Fibroblast of upper back skin (primary cell): ENCODE data around the gene TOLLIP.
"Not testable (repeated sequence)": the region's sequence is repeated elsewhere in the genome, so short reads cannot be mapped to it uniquely, and the experiment has no call there.

Source experiments
- DNase-seq: peaks from one replicate; pipeline ENCODE4 v3.0.0-alpha.2; 2013

Gene TOLLIP

DNA sequence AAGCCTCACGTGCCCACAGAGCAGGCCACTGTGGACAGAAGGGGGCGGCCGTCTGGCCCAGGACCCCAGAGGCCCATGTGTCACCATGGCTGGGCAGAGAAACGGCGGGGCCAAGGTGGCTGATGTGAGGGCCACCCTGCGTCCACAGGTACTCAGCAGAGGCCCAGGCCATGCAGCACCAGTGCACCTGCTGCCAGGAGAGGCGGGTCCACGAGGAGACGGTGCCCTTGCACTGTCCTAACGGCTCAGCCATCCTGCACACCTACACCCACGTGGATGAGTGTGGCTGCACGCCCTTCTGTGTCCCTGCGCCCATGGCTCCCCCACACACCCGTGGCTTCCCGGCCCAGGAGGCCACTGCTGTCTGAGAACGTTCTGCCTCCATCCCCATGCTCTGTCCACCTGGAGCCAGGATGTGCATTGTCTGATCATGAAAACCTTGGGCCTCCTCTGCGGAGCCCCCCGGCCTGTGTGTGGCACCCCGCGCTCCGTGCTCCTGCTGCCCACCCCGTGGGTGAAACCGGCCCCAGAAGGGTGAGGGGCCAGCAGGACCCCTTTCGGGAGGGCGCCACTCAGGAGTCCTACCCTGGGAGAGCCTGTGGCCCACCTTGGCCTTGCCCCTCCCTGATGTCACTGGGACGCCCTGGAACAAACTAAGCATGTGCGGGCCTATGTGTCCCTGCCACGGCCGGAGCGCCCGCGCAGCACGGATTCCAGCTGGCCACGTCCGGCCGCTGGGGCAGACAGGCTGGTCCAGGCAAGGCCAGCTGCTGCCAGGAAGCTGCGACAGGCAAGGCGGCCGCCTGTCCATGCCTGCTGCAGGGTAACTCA is 48.0 kb downstream of the TOLLIP start:
- no peak for DNase-seq

GRCh38 chr11:1260620-1261019 is 48.8 kb downstream of the TOLLIP start:
- DNase-seq, result no peak

DNA sequence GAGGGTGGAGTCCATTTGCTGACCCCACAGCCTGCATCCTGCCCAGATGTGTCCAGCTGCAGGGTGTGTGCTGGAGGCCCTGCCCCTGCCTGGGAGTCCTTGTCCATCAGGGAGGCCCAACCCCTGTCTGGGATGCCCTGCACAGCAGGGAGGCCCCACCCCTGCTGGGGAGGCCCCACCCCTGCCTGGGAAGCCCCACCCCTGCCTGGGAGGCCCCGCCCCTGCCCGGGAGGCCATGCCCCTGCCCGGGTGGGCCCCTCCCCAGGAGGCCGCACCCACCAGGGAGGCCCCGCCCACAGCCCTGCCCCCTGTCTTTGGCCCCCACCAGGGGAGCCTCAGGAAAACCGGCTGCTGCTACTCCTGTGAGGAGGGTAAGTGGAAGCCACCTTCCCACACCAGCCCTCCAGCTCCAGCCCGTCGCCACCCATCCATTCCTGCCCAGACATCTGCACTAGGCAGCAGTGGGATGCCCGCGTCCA is 49.4 kb downstream of the TOLLIP start:
- no peak for DNase-seq

DNA sequence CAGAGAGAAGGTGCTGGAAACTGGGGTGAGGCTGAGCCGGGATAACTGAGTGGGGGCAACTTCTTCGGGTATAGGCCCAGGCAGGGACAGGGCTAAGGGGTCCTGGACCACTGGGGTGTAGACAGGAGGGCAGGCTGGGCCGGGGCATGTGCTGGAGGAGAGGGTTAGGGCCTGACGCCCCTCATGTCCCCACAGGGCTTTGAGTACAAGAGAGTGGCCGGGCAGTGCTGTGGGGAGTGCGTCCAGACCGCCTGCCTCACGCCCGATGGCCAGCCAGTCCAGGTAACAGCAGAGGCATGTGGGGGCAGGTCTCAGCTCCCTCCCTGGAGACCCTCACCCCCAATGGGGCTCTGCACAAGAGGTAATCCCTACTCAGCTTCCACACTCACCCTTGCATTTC is 49.9 kb downstream of the TOLLIP start:
- no peak for DNase-seq

- no peak for DNase-seq
These were observed 50.4 kb downstream of the TOLLIP start for GRCh38 chr11:1259076-1259461.

DNA sequence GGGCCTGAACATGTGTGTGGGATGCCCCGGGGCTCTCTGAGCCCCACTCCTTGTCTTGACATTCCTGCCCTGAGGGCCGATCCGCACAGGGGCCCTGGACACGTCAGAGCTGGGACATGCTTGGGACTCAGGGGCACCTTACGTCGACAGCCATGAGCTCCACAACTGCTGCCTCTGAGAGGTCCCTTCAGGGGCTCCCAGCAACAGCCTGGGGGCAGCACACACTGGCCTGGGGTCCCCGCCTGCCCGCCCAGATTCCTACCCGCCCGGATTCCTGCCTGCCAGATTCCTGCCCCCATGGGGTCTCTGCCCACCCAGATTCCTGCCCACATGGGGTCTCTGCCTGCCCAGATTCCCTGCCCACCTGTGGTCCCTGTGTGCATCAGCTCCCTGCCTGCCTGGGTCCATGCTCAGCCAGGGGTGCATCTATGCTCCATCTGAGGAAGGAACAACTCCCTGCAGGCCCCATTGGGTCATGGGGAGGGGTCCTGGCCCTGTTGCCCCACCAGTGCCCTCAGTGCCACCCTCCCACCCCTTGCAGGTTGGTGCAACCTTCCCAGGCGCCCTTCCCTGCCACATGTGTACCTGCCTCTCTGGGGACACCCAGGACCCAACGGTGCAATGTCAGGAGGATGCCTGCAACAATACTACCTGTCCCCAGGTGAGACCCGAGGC is 50.9 kb downstream of the TOLLIP start:
- no peak for DNase-seq

DNA sequence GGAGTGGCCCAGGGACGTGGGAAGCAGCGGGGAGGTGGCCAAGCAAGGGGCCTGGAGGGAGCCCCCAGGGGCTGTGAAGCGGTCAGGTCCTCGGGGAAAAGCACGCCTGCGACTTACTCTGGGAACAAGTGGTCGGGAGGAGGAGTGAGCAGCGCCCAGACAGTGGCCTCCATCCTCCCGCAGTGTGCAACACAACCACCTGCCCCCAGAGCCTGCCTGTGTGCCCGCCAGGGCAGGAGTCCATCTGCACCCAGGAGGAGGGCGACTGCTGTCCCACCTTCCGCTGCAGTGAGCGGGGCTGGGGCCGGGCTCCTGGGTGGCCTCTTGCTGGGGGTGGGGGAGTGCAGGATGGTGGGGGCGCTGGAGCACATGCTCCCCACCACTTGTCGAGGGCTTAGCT is 51.5 kb downstream of the TOLLIP start:
- DNase-seq, result no peak

- no peak for DNase-seq
These were observed 52.1 kb downstream of the TOLLIP start for GRCh38 chr11:1257366-1257765.

- DNase-seq, result no peak
These were observed 53.0 kb downstream of the TOLLIP start for GRCh38 chr11:1256257-1257045.

DNA sequence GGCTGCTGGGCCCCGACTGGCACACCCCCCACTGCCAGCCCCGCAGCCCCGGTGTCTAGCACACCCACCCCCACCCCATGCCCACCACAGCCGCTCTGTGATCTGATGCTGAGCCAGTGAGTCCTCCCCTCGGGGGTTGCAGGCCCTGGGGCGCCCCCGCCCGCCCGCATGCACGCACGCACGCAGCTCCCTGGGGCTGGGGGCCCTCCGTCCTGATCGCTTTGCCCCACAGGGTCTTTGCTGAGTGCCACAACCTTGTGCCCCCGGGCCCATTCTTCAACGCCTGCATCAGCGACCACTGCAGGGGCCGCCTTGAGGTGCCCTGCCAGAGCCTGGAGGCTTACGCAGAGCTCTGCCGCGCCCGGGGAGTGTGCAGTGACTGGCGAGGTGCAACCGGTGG is 54.3 kb downstream of the TOLLIP start:
- no peak for DNase-seq

DNA sequence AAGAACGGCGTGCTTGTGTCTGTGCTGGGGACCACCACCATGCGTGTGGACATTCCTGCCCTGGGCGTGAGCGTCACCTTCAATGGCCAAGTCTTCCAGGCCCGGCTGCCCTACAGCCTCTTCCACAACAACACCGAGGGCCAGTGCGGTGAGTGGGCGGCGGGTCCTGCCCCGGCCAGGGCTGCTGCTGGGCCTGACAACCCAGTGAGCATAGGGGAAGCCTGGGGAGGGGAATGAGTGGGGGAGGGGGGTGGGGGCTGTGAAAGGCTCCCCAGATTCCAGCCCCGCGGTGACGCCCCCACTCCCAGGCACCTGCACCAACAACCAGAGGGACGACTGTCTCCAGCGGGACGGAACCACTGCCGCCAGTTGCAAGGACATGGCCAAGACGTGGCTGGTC is 54.7 kb downstream of the TOLLIP start:
- no peak for DNase-seq

GRCh38 chr11:1254086-1254648 is 55.3 kb downstream of the TOLLIP start:
- DNase-seq, result no peak

- no peak for DNase-seq
These were observed 56.3 kb downstream of the TOLLIP start for GRCh38 chr11:1253103-1253485.

DNA sequence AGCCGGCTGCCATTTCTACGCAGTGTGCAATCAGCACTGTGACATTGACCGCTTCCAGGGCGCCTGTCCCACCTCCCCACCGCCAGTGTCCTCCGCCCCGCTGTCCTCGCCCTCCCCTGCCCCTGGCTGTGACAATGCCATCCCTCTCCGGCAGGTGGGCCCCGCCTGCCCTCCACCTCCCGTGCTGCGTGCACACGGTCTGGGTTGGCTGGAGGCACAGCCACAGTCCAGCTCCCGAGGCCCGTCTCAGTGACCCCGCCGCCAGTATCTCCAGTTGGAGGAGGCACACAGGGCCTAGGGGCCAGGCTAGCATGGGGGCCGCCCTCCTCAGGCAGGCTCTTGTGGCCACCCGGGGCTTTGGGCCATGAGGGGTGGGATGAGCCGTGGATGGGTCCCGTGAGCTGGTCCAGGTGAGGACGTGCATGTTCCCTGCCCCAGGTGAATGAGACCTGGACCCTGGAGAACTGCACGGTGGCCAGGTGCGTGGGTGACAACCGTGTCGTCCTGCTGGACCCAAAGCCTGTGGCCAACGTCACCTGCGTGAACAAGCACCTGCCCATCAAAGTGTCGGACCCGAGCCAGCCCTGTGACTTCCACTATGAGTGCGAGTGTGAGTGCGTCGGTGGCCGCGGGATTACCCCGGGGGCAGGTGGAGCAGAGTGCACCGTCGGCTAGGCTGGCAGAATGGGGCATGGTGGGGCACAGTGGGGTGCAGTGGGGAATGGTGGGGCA is 56.9 kb downstream of the TOLLIP start:
- DNase-seq, result no peak

- DNase-seq, result no peak
These were observed 58.1 kb downstream of the TOLLIP start for GRCh38 chr11:1251236-1251770.

- not testable (repeated sequence) for DNase-seq
These were observed 59.0 kb downstream of the TOLLIP start for GRCh38 chr11:1250411-1250810.

- DNase-seq, result not testable (repeated sequence)
These were observed 60.5 kb downstream of the TOLLIP start for GRCh38 chr11:1248951-1249350.

DNA sequence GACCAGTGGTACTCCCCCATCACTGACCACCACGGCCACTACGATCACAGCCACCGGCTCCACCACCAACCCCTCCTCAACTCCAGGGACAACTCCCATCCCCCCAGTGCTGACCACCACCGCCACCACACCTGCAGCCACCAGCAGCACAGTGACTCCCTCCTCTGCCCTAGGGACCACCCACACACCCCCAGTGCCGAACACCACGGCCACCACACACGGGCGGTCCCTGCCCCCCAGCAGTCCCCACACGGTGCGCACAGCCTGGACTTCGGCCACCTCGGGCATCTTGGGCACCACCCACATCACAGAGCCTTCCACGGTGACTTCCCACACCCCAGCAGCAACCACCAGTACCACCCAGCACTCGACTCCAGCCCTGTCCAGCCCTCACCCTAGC is 62.4 kb downstream of the TOLLIP start:
- not testable (repeated sequence) for DNase-seq

GRCh38 chr11:1246301-1246700 is 63.1 kb downstream of the TOLLIP start:
- not testable (repeated sequence) for DNase-seq

GRCh38 chr11:1245717-1246116 is 63.7 kb downstream of the TOLLIP start:
- DNase-seq, result not testable (repeated sequence)

DNA sequence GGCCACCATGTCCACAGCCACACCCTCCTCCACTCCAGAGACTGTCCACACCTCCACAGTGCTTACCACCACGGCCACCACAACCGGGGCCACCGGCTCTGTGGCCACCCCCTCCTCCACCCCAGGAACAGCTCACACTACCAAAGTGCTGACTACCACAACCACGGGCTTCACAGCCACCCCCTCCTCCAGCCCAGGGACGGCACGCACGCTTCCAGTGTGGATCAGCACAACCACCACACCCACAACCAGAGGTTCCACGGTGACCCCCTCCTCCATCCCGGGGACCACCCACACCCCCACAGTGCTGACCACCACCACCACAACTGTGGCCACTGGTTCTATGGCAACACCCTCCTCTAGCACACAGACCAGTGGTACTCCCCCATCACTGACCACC is 64.9 kb downstream of the TOLLIP start:
- not testable (repeated sequence) for DNase-seq

DNA sequence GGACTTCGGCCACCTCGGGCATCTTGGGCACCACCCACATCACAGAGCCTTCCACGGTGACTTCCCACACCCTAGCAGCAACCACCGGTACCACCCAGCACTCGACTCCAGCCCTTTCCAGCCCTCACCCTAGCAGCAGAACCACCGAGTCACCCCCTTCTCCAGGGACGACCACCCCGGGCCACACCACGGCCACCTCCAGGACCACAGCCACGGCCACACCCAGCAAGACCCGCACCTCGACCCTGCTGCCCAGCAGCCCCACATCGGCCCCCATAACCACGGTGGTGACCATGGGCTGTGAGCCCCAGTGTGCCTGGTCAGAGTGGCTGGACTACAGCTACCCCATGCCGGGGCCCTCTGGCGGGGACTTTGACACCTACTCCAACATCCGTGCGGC is 65.9 kb downstream of the TOLLIP start:
- DNase-seq, result not testable (repeated sequence)
